Ovary (tissue), 3 donors: Measurements from ENCODE around the gene ZNF546.

Experiments used
- CTCF ChIP-seq, 3 donors: fragments of 450-650 bp in 2 of 3; fragments of 200-600 bp in 1 of 3; IDR thresholded peaks; one replicate each; pipeline versions ENCODE4 v1.5.1 to v1.8.0; 2016 to 2022; ENCODE audit warnings: antibody characterized with exemption in 3 of 3, mild to moderate bottlenecking in 1 of 3
- EP300 ChIP-seq: sonication (generic); formaldehyde crosslinking; IDR thresholded peaks from one replicate; pipeline ENCODE4 v1.6.1; 2017; ENCODE audit warnings: antibody characterized with exemption
- POLR2A ChIP-seq: fragments of 450-650 bp; IDR thresholded peaks from one replicate; pipeline ENCODE4 v1.6.1; 2017; ENCODE audit warnings: antibody characterized with exemption, mild to moderate bottlenecking, moderate library complexity
- donor health status: DM: no; HTN: no; CAD: no.

GRCh38 chr19:40033989-40034560 lies 37.2 kb downstream of the ZNF546 start:
- TF ChIP-seq CTCF (IDR thresholded peaks at IDR 0.05) (no peak), EP300 (no peak), POLR2A (no peak)
